DOHH2 (cell line): ENCODE measurements around the gene PNO1.

Source experiments
- H3F3A ChIP-seq: fragments of 200-600 bp; sonication (generic), shearing (Covaris generic); 2 replicates; pipeline ENCODE4 v1.6.0; 2016; ENCODE audit warnings: antibody characterized with exemption, mild to moderate bottlenecking; ENCODE audit not compliant: control insufficient read depth, insufficient read depth
- H3K27ac ChIP-seq: fragments of 200-600 bp; sonication (generic); 2 replicates; pipeline ENCODE4 v1.5.1; 2014; ENCODE audit warnings: low read depth, mild to moderate bottlenecking, low read length, moderate library complexity
- H3K27me3 ChIP-seq: fragments of 200-600 bp; sonication (generic); 2 replicates; pipeline ENCODE4 v1.6.1; 2014; ENCODE audit warnings: mild to moderate bottlenecking, low read length, mixed read lengths; ENCODE audit not compliant: control insufficient read depth
- H3K36me3 ChIP-seq: fragments of 200-600 bp; sonication (generic); 2 replicates; pipeline ENCODE4 v1.6.1; 2014; ENCODE audit warnings: mild to moderate bottlenecking, low read length, moderate library complexity, mixed read lengths; ENCODE audit not compliant: control insufficient read depth
- H3K4me1 ChIP-seq: fragments of 200-600 bp; sonication (generic); 2 replicates; pipeline ENCODE4 v1.6.1; 2014; ENCODE audit warnings: mild to moderate bottlenecking, low read length, mixed read lengths; ENCODE audit not compliant: control insufficient read depth
- H3K4me2 ChIP-seq: fragments of 200-600 bp; sonication (generic); 2 replicates; pipeline ENCODE4 v1.6.0; 2014; ENCODE audit warnings: mild to moderate bottlenecking, low read length, moderate library complexity
- H3K4me3 ChIP-seq: fragments of 200-600 bp; sonication (generic); 2 replicates; pipeline ENCODE4 v1.5.1; 2014; ENCODE audit warnings: mild to moderate bottlenecking, low read length, mixed read lengths
- H3K79me2 ChIP-seq: fragments of 200-600 bp; sonication (generic); 2 replicates; pipeline ENCODE4 v1.6.1; 2014; ENCODE audit warnings: mild to moderate bottlenecking, low read length, mixed read lengths; ENCODE audit not compliant: control insufficient read depth
- H3K9me2 ChIP-seq: fragments of 200-600 bp; sonication (generic); replicated peaks from 2 replicates; pipeline ENCODE4 v1.6.1; 2014; ENCODE audit warnings: mild to moderate bottlenecking, low read length, mixed read lengths; ENCODE audit not compliant: control insufficient read depth
- H3K9me3 ChIP-seq: fragments of 200-600 bp; sonication (generic); 2 replicates; pipeline ENCODE4 v1.6.1; 2014; ENCODE audit warnings: antibody characterized with exemption, low read length, mixed read lengths; ENCODE audit not compliant: control insufficient read depth, insufficient read depth
- H4K20me1 ChIP-seq: fragments of 200-600 bp; sonication (generic); 2 replicates; pipeline ENCODE4 v1.6.0; 2014; ENCODE audit warnings: low read depth, mild to moderate bottlenecking, antibody characterized with exemption, low read length, moderate library complexity; ENCODE audit not compliant: control insufficient read depth, insufficient read depth
- EZH2phosphoT487 ChIP-seq: fragments of 200-600 bp; sonication (generic); IDR thresholded peaks from 2 replicates; pipeline ENCODE4 v1.6.1; 2017; ENCODE audit warnings: borderline replicate concordance, mild to moderate bottlenecking, antibody characterized with exemption, low read length, moderate library complexity, mixed read lengths
- TF ChIP-seq, protein P1 (sequence below): fragments of 200-600 bp; sonication (generic); IDR thresholded peaks from one replicate; pipeline ENCODE4 v1.5.1; 2014; ENCODE audit warnings: antibody characterized with exemption, mild to moderate bottlenecking, low read depth, low read length; ENCODE audit not compliant: poor library complexity, severe bottlenecking

PNO1 gene

DNA sequence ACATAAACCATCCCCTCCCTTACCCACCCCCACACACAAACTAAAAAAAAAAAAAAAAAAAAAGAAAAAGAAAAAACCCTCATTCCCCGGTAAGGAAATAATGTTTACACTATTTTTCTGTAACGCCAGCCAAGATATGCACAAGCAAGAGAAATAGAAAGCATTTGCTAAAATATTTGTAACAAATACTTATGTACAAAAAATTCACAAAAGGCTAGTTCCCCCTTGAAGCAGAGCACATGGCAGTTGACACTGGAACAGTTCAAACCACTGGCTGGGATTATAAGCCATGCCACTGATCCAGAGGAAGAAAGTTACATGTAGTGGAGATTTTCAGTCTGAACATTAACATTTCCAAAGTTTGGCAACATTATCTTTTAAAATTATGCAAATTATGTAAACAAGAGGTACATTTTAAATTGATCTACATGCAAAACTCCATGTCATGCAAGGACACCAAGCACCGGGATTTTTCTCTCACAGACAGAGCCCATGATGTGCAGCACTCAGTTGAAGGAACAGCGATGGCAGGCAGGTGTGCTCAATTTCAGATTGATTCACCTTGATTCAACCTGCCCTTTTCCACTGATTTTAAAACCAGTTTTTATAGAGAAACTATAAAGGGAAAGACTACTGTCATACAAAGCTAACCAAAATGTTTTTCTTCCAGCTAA, 21.4 kb downstream of the PNO1 start:
- Histone ChIP-seq H3K4me1 (peaks cover 9% of the 10 kb centered on the region), H3K9me2 (no peaks in the 10 kb centered on the region), H4K20me1 (no peaks in the 10 kb centered on the region), H3K79me2 (peaks cover 11% of the 10 kb centered on the region), H3K27ac (no peak overlapping the region), H3K36me3 (peaks cover 84% of the 10 kb centered on the region), H3K9me3 (no peaks in the 10 kb centered on the region), H3K27me3 (no peaks in the 10 kb centered on the region), H3K4me2 (no peak overlapping the region), H3F3A (peaks cover 39% of the 10 kb centered on the region), H3K4me3 (no peak overlapping the region)
- TF ChIP-seq, protein P1, sequence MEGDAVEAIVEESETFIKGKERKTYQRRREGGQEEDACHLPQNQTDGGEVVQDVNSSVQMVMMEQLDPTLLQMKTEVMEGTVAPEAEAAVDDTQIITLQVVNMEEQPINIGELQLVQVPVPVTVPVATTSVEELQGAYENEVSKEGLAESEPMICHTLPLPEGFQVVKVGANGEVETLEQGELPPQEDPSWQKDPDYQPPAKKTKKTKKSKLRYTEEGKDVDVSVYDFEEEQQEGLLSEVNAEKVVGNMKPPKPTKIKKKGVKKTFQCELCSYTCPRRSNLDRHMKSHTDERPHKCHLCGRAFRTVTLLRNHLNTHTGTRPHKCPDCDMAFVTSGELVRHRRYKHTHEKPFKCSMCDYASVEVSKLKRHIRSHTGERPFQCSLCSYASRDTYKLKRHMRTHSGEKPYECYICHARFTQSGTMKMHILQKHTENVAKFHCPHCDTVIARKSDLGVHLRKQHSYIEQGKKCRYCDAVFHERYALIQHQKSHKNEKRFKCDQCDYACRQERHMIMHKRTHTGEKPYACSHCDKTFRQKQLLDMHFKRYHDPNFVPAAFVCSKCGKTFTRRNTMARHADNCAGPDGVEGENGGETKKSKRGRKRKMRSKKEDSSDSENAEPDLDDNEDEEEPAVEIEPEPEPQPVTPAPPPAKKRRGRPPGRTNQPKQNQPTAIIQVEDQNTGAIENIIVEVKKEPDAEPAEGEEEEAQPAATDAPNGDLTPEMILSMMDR, result no peak
- TF ChIP-seq EZH2phosphoT487, result no peak

DNA sequence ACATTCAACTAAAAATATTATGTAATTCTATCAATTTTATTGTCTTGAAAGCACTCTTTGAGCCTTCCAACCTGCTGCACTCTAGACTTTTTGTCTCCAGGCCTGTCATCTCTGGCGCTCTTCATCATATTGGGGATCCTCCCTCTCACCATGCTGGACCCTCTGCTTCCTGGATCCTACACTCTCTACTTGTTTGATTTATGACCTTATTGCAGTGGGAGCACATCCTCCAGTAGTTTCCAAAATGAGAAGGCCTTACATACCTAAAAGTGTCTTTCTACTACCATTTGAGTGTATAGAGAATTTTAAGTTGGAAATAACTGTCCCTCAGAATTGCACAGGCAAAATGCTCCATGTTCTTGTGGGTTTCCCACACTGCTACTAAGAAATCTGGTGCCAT, 25.2 kb downstream of the PNO1 start:
- no peaks in the 10 kb centered on the region for H3K9me3 ChIP-seq
- H3K4me2 ChIP-seq, result no peak overlapping the region
- no peak overlapping the region for H3K27ac ChIP-seq
- H3K27me3 ChIP-seq, result no peaks in the 10 kb centered on the region
- no peak overlapping the region for H3K4me3 ChIP-seq
- H3K9me2 ChIP-seq, result no peaks in the 10 kb centered on the region
- H3K79me2 ChIP-seq, result peaks cover 26% of the 10 kb centered on the region
- H3K4me1 ChIP-seq, result peaks cover 3% of the 10 kb centered on the region; the same call in 1 of the 2 replicates
- TF ChIP-seq EZH2phosphoT487, result no peak
- TF ChIP-seq, protein P1, result no peak
- H4K20me1 ChIP-seq, result no peaks in the 10 kb centered on the region
- peaks cover 38% of the 10 kb centered on the region; the same call in 1 of the 2 replicates for H3F3A ChIP-seq
- peaks cover 72% of the 10 kb centered on the region for H3K36me3 ChIP-seq

DNA sequence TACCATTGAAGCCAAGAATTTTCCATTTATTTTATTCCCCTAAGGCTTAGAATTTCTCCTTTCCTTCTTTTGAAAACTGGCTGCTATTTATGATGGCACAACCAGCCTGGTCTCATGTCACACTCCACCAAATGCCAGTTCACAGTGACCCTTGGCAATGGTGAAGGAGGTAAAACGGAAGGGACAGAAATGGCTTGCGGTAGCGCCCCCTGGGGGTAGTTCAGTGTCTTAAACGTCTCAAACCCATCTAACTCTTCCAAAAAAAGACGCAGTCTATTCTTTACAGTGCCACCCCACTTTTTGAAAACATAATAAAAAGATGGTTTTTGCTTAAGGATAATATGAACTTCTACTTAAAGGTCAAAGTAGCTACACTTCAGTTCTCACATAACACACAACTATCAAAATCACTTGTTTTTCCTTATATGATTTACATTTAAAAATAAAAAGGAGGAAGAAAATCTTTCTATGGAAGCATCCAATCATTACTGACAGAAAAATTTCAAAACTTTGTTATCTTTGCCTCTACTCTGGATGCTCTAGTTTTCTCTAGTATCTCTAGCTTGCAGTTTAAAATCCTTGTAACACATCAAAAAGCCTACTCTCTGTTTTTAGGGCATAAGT, 28.0 kb downstream of the PNO1 start:
- peaks cover 25% of the 10 kb centered on the region for H3F3A ChIP-seq
- H4K20me1 ChIP-seq, result no peaks in the 10 kb centered on the region
- H3K9me2 ChIP-seq, result no peaks in the 10 kb centered on the region
- H3K79me2 ChIP-seq, result peaks cover 33% of the 10 kb centered on the region
- no peak overlapping the region for H3K4me2 ChIP-seq
- H3K27ac ChIP-seq, result no peak overlapping the region
- TF ChIP-seq EZH2phosphoT487, result no peak
- TF ChIP-seq, protein P1, result peak; percentile 88
- H3K27me3 ChIP-seq, result no peaks in the 10 kb centered on the region
- H3K36me3 ChIP-seq, result peaks cover 56% of the 10 kb centered on the region
- H3K4me1 ChIP-seq, result peaks cover 3% of the 10 kb centered on the region; the same call in 1 of the 2 replicates
- H3K4me3 ChIP-seq, result no peak overlapping the region
- no peaks in the 10 kb centered on the region for H3K9me3 ChIP-seq
